Measurements from ENCODE around the gene KCNQ1. TPM values are rescaled to one million over a fixed set of nuclear protein-coding genes. Genes with fewer than 3 reads are reported as not detected.
A peak's percentile ranks its signal among the peaks of the same experiment; 100 is the strongest.

Gene KCNQ1
- total RNA-seq, 1 donor from 2014 or later = 0.16 TPM

- peak; percentile 79 for DNase-seq (ENCODE audit: extremely low spot score, unreplicated experiment)
- H3K4me3 Mint-ChIP-seq (ENCODE audit: unreplicated experiment) = no peak overlapping the region
- H3K4me1 Mint-ChIP-seq (ENCODE audit: unreplicated experiment) = peaks cover 11% of the 10 kb centered on the region
- H3K9me3 Mint-ChIP-seq (ENCODE audit: unreplicated experiment) = no peaks in the 10 kb centered on the region
- TF ChIP-seq CTCF (IDR thresholded peaks at IDR 0.05) = no peak
- no peaks in the 10 kb centered on the region for H3K36me3 Mint-ChIP-seq (ENCODE audit: unreplicated experiment)
- peaks cover 12% of the 10 kb centered on the region for H3K27me3 Mint-ChIP-seq (ENCODE audit: unreplicated experiment)
- no peak overlapping the region for H3K27ac Mint-ChIP-seq (ENCODE audit: unreplicated experiment)
Observed at GRCh38 chr11:2776351-2777061, 331.7 kb downstream of the KCNQ1 start.

GRCh38 chr11:2777386-2777785 lies 332.6 kb downstream of the KCNQ1 start:
- no peaks in the 10 kb centered on the region for H3K36me3 Mint-ChIP-seq (ENCODE audit: unreplicated experiment)
- H3K27me3 Mint-ChIP-seq (ENCODE audit: unreplicated experiment) = peaks cover 15% of the 10 kb centered on the region
- H3K27ac Mint-ChIP-seq (ENCODE audit: unreplicated experiment) = no peak overlapping the region
- H3K4me3 Mint-ChIP-seq (ENCODE audit: unreplicated experiment) = no peak overlapping the region
- no peaks in the 10 kb centered on the region for H3K9me3 Mint-ChIP-seq (ENCODE audit: unreplicated experiment)
- peaks cover 11% of the 10 kb centered on the region for H3K4me1 Mint-ChIP-seq (ENCODE audit: unreplicated experiment)
- no peak for TF ChIP-seq CTCF (IDR thresholded peaks at IDR 0.05)
- DNase-seq (ENCODE audit: extremely low spot score, unreplicated experiment) = peak; percentile 70

GRCh38 chr11:2777871-2778629 lies 333.2 kb downstream of the KCNQ1 start:
- H3K4me1 Mint-ChIP-seq (ENCODE audit: unreplicated experiment) = peaks cover 11% of the 10 kb centered on the region
- TF ChIP-seq CTCF (IDR thresholded peaks at IDR 0.05) = no peak
- no peak overlapping the region for H3K27ac Mint-ChIP-seq (ENCODE audit: unreplicated experiment)
- H3K27me3 Mint-ChIP-seq (ENCODE audit: unreplicated experiment) = peaks cover 17% of the 10 kb centered on the region
- DNase-seq (ENCODE audit: extremely low spot score, unreplicated experiment) = peak; percentile 82
- H3K9me3 Mint-ChIP-seq (ENCODE audit: unreplicated experiment) = peaks cover 3% of the 10 kb centered on the region
- H3K4me3 Mint-ChIP-seq (ENCODE audit: unreplicated experiment) = no peak overlapping the region
- no peaks in the 10 kb centered on the region for H3K36me3 Mint-ChIP-seq (ENCODE audit: unreplicated experiment)

GRCh38 chr11:2778630-2779498 lies 334.1 kb downstream of the KCNQ1 start:
- no peak overlapping the region for H3K4me3 Mint-ChIP-seq (ENCODE audit: unreplicated experiment)
- peaks cover 11% of the 10 kb centered on the region for H3K4me1 Mint-ChIP-seq (ENCODE audit: unreplicated experiment)
- peak; percentile 85 for DNase-seq (ENCODE audit: extremely low spot score, unreplicated experiment)
- peak; percentile 6 for TF ChIP-seq CTCF (IDR thresholded peaks at IDR 0.05)
- peaks cover 17% of the 10 kb centered on the region for H3K27me3 Mint-ChIP-seq (ENCODE audit: unreplicated experiment)
- no peaks in the 10 kb centered on the region for H3K36me3 Mint-ChIP-seq (ENCODE audit: unreplicated experiment)
- peaks cover 5% of the 10 kb centered on the region for H3K9me3 Mint-ChIP-seq (ENCODE audit: unreplicated experiment)
- H3K27ac Mint-ChIP-seq (ENCODE audit: unreplicated experiment) = no peak overlapping the region

Data from osteocyte (in vitro differentiated cells).